ENCODE data around the gene LARGE1. TPM values are rescaled to one million over a fixed set of nuclear protein-coding genes. Genes with fewer than 3 reads are reported as not detected.

LARGE1 gene
- total and polyA plus RNA-seq, 4 experiments from 2014 or later = 0.06 to 1.1 (median 1.0) TPM; not detected in 1

GRCh38 chr22:33352768-33353167, 567.5 kb downstream of the LARGE1 start:
- Histone ChIP-seq H3K27ac (ENCODE audit: low read depth, low read length) (no peak overlapping the region), H3K27me3 (ENCODE audit: insufficient read depth, low read length) (no peaks in the 10 kb centered on the region), H3K4me3 (ENCODE audit: low read length in 2 of 2) (no peak overlapping the region), H3K36me3 (ENCODE audit: insufficient read depth, low read length) (no peaks in the 10 kb centered on the region), H3K9me3 (ENCODE audit: control insufficient read depth in 1 of 2, low read length in 2 of 2) (no peaks in the 10 kb centered on the region), H3K4me1 (ENCODE audit: insufficient read depth, low read length) (no peaks in the 10 kb centered on the region)
- H3K36me3 Mint-ChIP-seq = no peaks in the 10 kb centered on the region
- intact Hi-C loops (cut with micrococcal nuclease) = no loop called here
- no peak for DNase-seq
- H3K27me3 Mint-ChIP-seq = no peaks in the 10 kb centered on the region
- POLR2A ChIA-PET (ENCODE audit: partially characterized antibody) = no interaction called here
- no peak overlapping the region for H3K27ac Mint-ChIP-seq
- CTCF ChIA-PET (ENCODE audit: partially characterized antibody) = no interaction called here
- no peaks in the 10 kb centered on the region for H3K4me1 Mint-ChIP-seq
- H3K9me3 Mint-ChIP-seq = peaks cover 0 to 7% (median 3%) of the 10 kb centered on the region in 8 donors
- H3K4me3 Mint-ChIP-seq = no peak overlapping the region

- intact Hi-C loops (cut with micrococcal nuclease) = no loop called here
- Histone ChIP-seq H3K9me3 (ENCODE audit: control insufficient read depth in 1 of 2, low read length in 2 of 2) (no peaks in the 10 kb centered on the region), H3K27me3 (ENCODE audit: insufficient read depth, low read length) (no peaks in the 10 kb centered on the region), H3K4me3 (ENCODE audit: low read length in 2 of 2) (no peak overlapping the region), H3K4me1 (ENCODE audit: insufficient read depth, low read length) (no peaks in the 10 kb centered on the region), H3K27ac (ENCODE audit: low read depth, low read length) (no peak overlapping the region), H3K36me3 (ENCODE audit: insufficient read depth, low read length) (no peaks in the 10 kb centered on the region)
- no peak overlapping the region for H3K27ac Mint-ChIP-seq
- no peaks in the 10 kb centered on the region for H3K36me3 Mint-ChIP-seq
- H3K27me3 Mint-ChIP-seq = no peaks in the 10 kb centered on the region
- H3K4me3 Mint-ChIP-seq = no peak overlapping the region
- H3K4me1 Mint-ChIP-seq = no peaks in the 10 kb centered on the region
- DNase-seq = no peak
- ChIA-PET CTCF (ENCODE audit: partially characterized antibody) (no interaction called here), POLR2A (ENCODE audit: partially characterized antibody) (no interaction called here)
- peaks cover 0 to 7% (median 4%) of the 10 kb centered on the region in 8 donors for H3K9me3 Mint-ChIP-seq
Measured at GRCh38 chr22:33350961-33351360, 569.3 kb downstream of the LARGE1 start.

- no peaks in the 10 kb centered on the region for H3K27me3 ChIP-seq (ENCODE audit: insufficient read depth, low read length)
- H3K27ac Mint-ChIP-seq = no peak overlapping the region
- no peaks in the 10 kb centered on the region for H3K9me3 ChIP-seq (ENCODE audit: control insufficient read depth in 1 of 2, low read length in 2 of 2)
- CTCF ChIA-PET (ENCODE audit: partially characterized antibody) = no interaction called here
- no peaks in the 10 kb centered on the region for H3K36me3 ChIP-seq (ENCODE audit: insufficient read depth, low read length)
- H3K4me1 ChIP-seq (ENCODE audit: insufficient read depth, low read length) = no peaks in the 10 kb centered on the region
- intact Hi-C loops (cut with micrococcal nuclease) = no loop called here
- no peaks in the 10 kb centered on the region for H3K36me3 Mint-ChIP-seq
- no peak for DNase-seq
- POLR2A ChIA-PET (ENCODE audit: partially characterized antibody) = no interaction called here
- no peak overlapping the region for H3K4me3 ChIP-seq (ENCODE audit: low read length in 2 of 2)
- no peak overlapping the region for H3K27ac ChIP-seq (ENCODE audit: low read depth, low read length)
- no peaks in the 10 kb centered on the region for H3K4me1 Mint-ChIP-seq
- peaks cover 0 to 7% (median 4%) of the 10 kb centered on the region in 8 donors for H3K9me3 Mint-ChIP-seq
- no peak overlapping the region for H3K4me3 Mint-ChIP-seq
- no peaks in the 10 kb centered on the region for H3K27me3 Mint-ChIP-seq
Measured at GRCh38 chr22:33350491-33350890, 569.8 kb downstream of the LARGE1 start.

- no peaks in the 10 kb centered on the region for H3K27me3 ChIP-seq (ENCODE audit: insufficient read depth, low read length)
- no peak overlapping the region for H3K4me3 Mint-ChIP-seq
- H3K9me3 ChIP-seq (ENCODE audit: control insufficient read depth in 1 of 2, low read length in 2 of 2) = no peaks in the 10 kb centered on the region
- no peaks in the 10 kb centered on the region for H3K4me1 Mint-ChIP-seq
- CTCF ChIA-PET (ENCODE audit: partially characterized antibody) = no interaction called here
- no peak overlapping the region for H3K27ac Mint-ChIP-seq
- no peak overlapping the region for H3K27ac ChIP-seq (ENCODE audit: low read depth, low read length)
- no peaks in the 10 kb centered on the region for H3K4me1 ChIP-seq (ENCODE audit: insufficient read depth, low read length)
- H3K4me3 ChIP-seq (ENCODE audit: low read length in 2 of 2) = no peak overlapping the region
- no peaks in the 10 kb centered on the region for H3K36me3 ChIP-seq (ENCODE audit: insufficient read depth, low read length)
- H3K36me3 Mint-ChIP-seq = no peaks in the 10 kb centered on the region
- POLR2A ChIA-PET (ENCODE audit: partially characterized antibody) = no interaction called here
- intact Hi-C loops (cut with micrococcal nuclease) = no loop called here
- H3K27me3 Mint-ChIP-seq = no peaks in the 10 kb centered on the region
- H3K9me3 Mint-ChIP-seq = peaks cover 0 to 8% (median 2%) of the 10 kb centered on the region in 8 donors
- no peak for DNase-seq
Measured at GRCh38 chr22:33347002-33347401, 573.3 kb downstream of the LARGE1 start.

GRCh38 chr22:33341611-33342010, 578.7 kb downstream of the LARGE1 start:
- CTCF ChIA-PET (ENCODE audit: partially characterized antibody) = no interaction called here
- Histone ChIP-seq H3K27ac (ENCODE audit: low read depth, low read length) (no peak overlapping the region), H3K4me1 (ENCODE audit: insufficient read depth, low read length) (no peaks in the 10 kb centered on the region), H3K36me3 (ENCODE audit: insufficient read depth, low read length) (no peaks in the 10 kb centered on the region), H3K9me3 (ENCODE audit: control insufficient read depth in 1 of 2, low read length in 2 of 2) (no peaks in the 10 kb centered on the region), H3K4me3 (ENCODE audit: low read length in 2 of 2) (no peak overlapping the region), H3K27me3 (ENCODE audit: insufficient read depth, low read length) (no peaks in the 10 kb centered on the region)
- Mint-ChIP-seq H3K36me3 (no peaks in the 10 kb centered on the region), H3K27ac (no peak overlapping the region), H3K9me3 (peaks cover 0 to 4% (median 1%) of the 10 kb centered on the region in 8 donors), H3K4me1 (no peaks in the 10 kb centered on the region), H3K4me3 (no peak overlapping the region), H3K27me3 (no peaks in the 10 kb centered on the region)
- intact Hi-C loops (cut with micrococcal nuclease) = no loop called here
- POLR2A ChIA-PET (ENCODE audit: partially characterized antibody) = no interaction called here
- DNase-seq = no peak

- no peak overlapping the region for H3K27ac ChIP-seq (ENCODE audit: low read depth, low read length)
- POLR2A ChIA-PET (ENCODE audit: partially characterized antibody) = no interaction called here
- no peaks in the 10 kb centered on the region for H3K36me3 ChIP-seq (ENCODE audit: insufficient read depth, low read length)
- no peak overlapping the region for H3K4me3 ChIP-seq (ENCODE audit: low read length in 2 of 2)
- Mint-ChIP-seq H3K4me3 (no peak overlapping the region), H3K4me1 (no peaks in the 10 kb centered on the region), H3K36me3 (no peaks in the 10 kb centered on the region), H3K9me3 (peaks cover 0 to 4% (median under 1%) of the 10 kb centered on the region in 8 donors), H3K27me3 (no peaks in the 10 kb centered on the region), H3K27ac (no peak overlapping the region)
- H3K4me1 ChIP-seq (ENCODE audit: insufficient read depth, low read length) = no peaks in the 10 kb centered on the region
- intact Hi-C loops (cut with micrococcal nuclease) = no loop called here
- H3K27me3 ChIP-seq (ENCODE audit: insufficient read depth, low read length) = no peaks in the 10 kb centered on the region
- CTCF ChIA-PET (ENCODE audit: partially characterized antibody) = no interaction called here
- no peaks in the 10 kb centered on the region for H3K9me3 ChIP-seq (ENCODE audit: control insufficient read depth in 1 of 2, low read length in 2 of 2)
- DNase-seq = no peak
Measured at GRCh38 chr22:33337524-33337923, 582.8 kb downstream of the LARGE1 start.

- POLR2A ChIA-PET (ENCODE audit: partially characterized antibody) = no interaction called here
- no peaks in the 10 kb centered on the region for H3K9me3 ChIP-seq (ENCODE audit: control insufficient read depth in 1 of 2, low read length in 2 of 2)
- no peak for DNase-seq
- H3K9me3 Mint-ChIP-seq = peaks cover 0 to 4% (median 0%) of the 10 kb centered on the region in 8 donors
- no peaks in the 10 kb centered on the region for H3K27me3 ChIP-seq (ENCODE audit: insufficient read depth, low read length)
- no peak overlapping the region for H3K4me3 Mint-ChIP-seq
- intact Hi-C loops (cut with micrococcal nuclease) = no loop called here
- no peaks in the 10 kb centered on the region for H3K4me1 ChIP-seq (ENCODE audit: insufficient read depth, low read length)
- CTCF ChIA-PET (ENCODE audit: partially characterized antibody) = no interaction called here
- H3K27ac ChIP-seq (ENCODE audit: low read depth, low read length) = no peak overlapping the region
- no peaks in the 10 kb centered on the region for H3K27me3 Mint-ChIP-seq
- no peaks in the 10 kb centered on the region for H3K4me1 Mint-ChIP-seq
- no peak overlapping the region for H3K27ac Mint-ChIP-seq
- H3K36me3 ChIP-seq (ENCODE audit: insufficient read depth, low read length) = no peaks in the 10 kb centered on the region
- no peaks in the 10 kb centered on the region for H3K36me3 Mint-ChIP-seq
- no peak overlapping the region for H3K4me3 ChIP-seq (ENCODE audit: low read length in 2 of 2)
Measured at GRCh38 chr22:33335611-33336279, 584.5 kb downstream of the LARGE1 start.

- H3K27me3 Mint-ChIP-seq = no peaks in the 10 kb centered on the region
- H3K27me3 ChIP-seq (ENCODE audit: insufficient read depth, low read length) = no peaks in the 10 kb centered on the region
- no peaks in the 10 kb centered on the region for H3K36me3 Mint-ChIP-seq
- H3K4me1 ChIP-seq (ENCODE audit: insufficient read depth, low read length) = no peaks in the 10 kb centered on the region
- ChIA-PET CTCF (ENCODE audit: partially characterized antibody) (no interaction called here), POLR2A (ENCODE audit: partially characterized antibody) (no interaction called here)
- H3K4me3 Mint-ChIP-seq = no peak overlapping the region
- no peaks in the 10 kb centered on the region for H3K4me1 Mint-ChIP-seq
- no peak overlapping the region for H3K27ac Mint-ChIP-seq
- no peak overlapping the region for H3K27ac ChIP-seq (ENCODE audit: low read depth, low read length)
- no peak for DNase-seq
- peaks cover 0 to 2% (median 0%) of the 10 kb centered on the region in 8 donors for H3K9me3 Mint-ChIP-seq
- no peak overlapping the region for H3K4me3 ChIP-seq (ENCODE audit: low read length in 2 of 2)
- H3K36me3 ChIP-seq (ENCODE audit: insufficient read depth, low read length) = no peaks in the 10 kb centered on the region
- intact Hi-C loops (cut with micrococcal nuclease) = no loop called here
- no peaks in the 10 kb centered on the region for H3K9me3 ChIP-seq (ENCODE audit: control insufficient read depth in 1 of 2, low read length in 2 of 2)
Measured at GRCh38 chr22:33332538-33332937, 587.7 kb downstream of the LARGE1 start.
